HK-2 (cell line): ENCODE results near the gene SLC16A8.
"Not testable (repeated sequence)": the region's sequence is repeated elsewhere in the genome, so short reads cannot be mapped to it uniquely, and the experiment has no call there.

Experiments used
- DNase-seq: peaks from one replicate; pipeline ENCODE4 v3.0.0-alpha.2; 2018; ENCODE audit not compliant: unreplicated experiment

SLC16A8 gene

GRCh38 chr22:38083931-38084631, at the start of gene SLC16A8:
Gene SLC16A8 (minus strand): TSS chr22:38084184. CDS start chr22:38082873, 1,311 bp downstream.
- no peak for DNase-seq

GRCh38 chr22:38133331-38133730, 49.3 kb upstream of the SLC16A8 start:
- no peak for DNase-seq

GRCh38 chr22:38132794-38133193, 48.8 kb upstream of the SLC16A8 start:
- no peak for DNase-seq

- no peak for DNase-seq
These were observed 48.2 kb upstream of the SLC16A8 start for GRCh38 chr22:38132136-38132535.

- no peak for DNase-seq
These were observed 47.4 kb upstream of the SLC16A8 start for GRCh38 chr22:38131399-38131798.

- DNase-seq, result no peak
These were observed 45.9 kb upstream of the SLC16A8 start for GRCh38 chr22:38129856-38130255.

GRCh38 chr22:38129021-38129420, 45.0 kb upstream of the SLC16A8 start:
- DNase-seq, result no peak

GRCh38 chr22:38127869-38128268, 43.9 kb upstream of the SLC16A8 start:
- DNase-seq, result no peak

- no peak for DNase-seq
These were observed 43.1 kb upstream of the SLC16A8 start for GRCh38 chr22:38126928-38127668.

GRCh38 chr22:38125751-38126201, 41.8 kb upstream of the SLC16A8 start:
- no peak for DNase-seq

- no peak for DNase-seq
These were observed 41.1 kb upstream of the SLC16A8 start for GRCh38 chr22:38125038-38125610.

- DNase-seq, result no peak
These were observed 40.4 kb upstream of the SLC16A8 start for GRCh38 chr22:38124236-38124974.

GRCh38 chr22:38122616-38123015, 38.6 kb upstream of the SLC16A8 start:
- DNase-seq, result no peak

- no peak for DNase-seq
These were observed 36.6 kb upstream of the SLC16A8 start for GRCh38 chr22:38120359-38121110.

- not testable (repeated sequence) for DNase-seq
These were observed 34.8 kb upstream of the SLC16A8 start for GRCh38 chr22:38118747-38119146.

GRCh38 chr22:38118182-38118581, 34.2 kb upstream of the SLC16A8 start:
- no peak for DNase-seq

- DNase-seq, result not testable (repeated sequence)
These were observed 33.6 kb upstream of the SLC16A8 start for GRCh38 chr22:38117556-38117955.

- no peak for DNase-seq
These were observed 31.6 kb upstream of the SLC16A8 start for GRCh38 chr22:38115423-38116205.

- peak; percentile 85 for DNase-seq
These were observed 30.8 kb upstream of the SLC16A8 start for GRCh38 chr22:38114484-38115398.
